GM23338 (cell line): ENCODE data around the gene SMIM21. TPM values are rescaled to one million over a fixed set of nuclear protein-coding genes. Genes with fewer than 3 reads are reported as not detected.

Source experiments
- ATAC-seq: fragments of 200-7000 bp; cut with Tn5 transposase; 3 replicates; pipeline ENCODE4 v1.9.1; 2020
- DNase-seq: peaks from one replicate; pipeline ENCODE4 v3.0.0-alpha.2; 2015; ENCODE audit warnings: low spot score
- H2AFZ ChIP-seq: fragments of 200-600 bp; sonication (generic); 2 replicates; pipeline ENCODE4 v1.8.0; 2016; ENCODE audit warnings: antibody characterized with exemption, mild to moderate bottlenecking, moderate library complexity
- H3F3A ChIP-seq: fragments of 200-600 bp; sonication (generic); replicated peaks from 2 replicates; pipeline ENCODE4 v1.8.0; 2017; ENCODE audit warnings: antibody characterized with exemption, mixed run types, low read depth
- H3K27ac ChIP-seq: fragments of 200-600 bp; sonication (generic); 2 replicates; pipeline ENCODE4 v1.6.1; 2016; ENCODE audit warnings: low read depth
- H3K27me3 ChIP-seq: fragments of 200-600 bp; sonication (generic); 2 replicates; pipeline ENCODE4 v1.8.0; 2016; ENCODE audit warnings: mild to moderate bottlenecking, mixed run types, moderate library complexity; ENCODE audit not compliant: insufficient read depth
- H3K36me3 ChIP-seq: fragments of 200-600 bp; sonication (generic); 2 replicates; pipeline ENCODE4 v1.8.0; 2016; ENCODE audit warnings: mild to moderate bottlenecking; ENCODE audit not compliant: insufficient read depth
- H3K4me1 ChIP-seq: fragments of 200-600 bp; sonication (generic); 2 replicates; pipeline ENCODE4 v1.8.0; 2016; ENCODE audit warnings: mild to moderate bottlenecking, moderate library complexity; ENCODE audit not compliant: insufficient read depth
- H3K4me2 ChIP-seq: fragments of 200-600 bp; sonication (generic); 2 replicates; pipeline ENCODE4 v1.7.1; 2017; ENCODE audit warnings: mixed run types
- H3K4me3 ChIP-seq: fragments of 200-600 bp; sonication (generic); 2 replicates; pipeline ENCODE4 v1.6.1; 2016; ENCODE audit warnings: mixed run types
- H3K79me2 ChIP-seq: fragments of 200-600 bp; sonication (generic); replicated peaks from 2 replicates; pipeline ENCODE4 v1.8.0; 2017; ENCODE audit warnings: mild to moderate bottlenecking; ENCODE audit not compliant: insufficient read depth
- H3K9me2 ChIP-seq: fragments of 200-600 bp; sonication (generic); 2 replicates; pipeline ENCODE4 v1.8.0; 2017; ENCODE audit not compliant: insufficient read depth
- H4K20me1 ChIP-seq: fragments of 200-600 bp; sonication (generic); replicated peaks from 2 replicates; pipeline ENCODE4 v1.8.0; 2017; ENCODE audit warnings: mild to moderate bottlenecking; ENCODE audit not compliant: insufficient read depth
- H3K27ac Mint-ChIP-seq: 2 replicates; pipeline ENCODE4 v1.8.0; 2020; ENCODE audit warnings: inconsistent platforms, mild to moderate bottlenecking, moderate library complexity, mixed read lengths
- H3K27me3 Mint-ChIP-seq: 3 replicates; pipeline ENCODE4 v1.8.0; 2022; ENCODE audit warnings: low read depth, mild to moderate bottlenecking, moderate library complexity, mixed read lengths, inconsistent platforms; ENCODE audit not compliant: insufficient read depth, poor library complexity
- H3K36me3 Mint-ChIP-seq: 3 replicates; pipeline ENCODE4 v1.8.0; 2021; ENCODE audit warnings: low read depth, mild to moderate bottlenecking, inconsistent platforms, moderate library complexity, mixed read lengths
- H3K4me1 Mint-ChIP-seq: 3 replicates; pipeline ENCODE4 v1.8.0; 2020; ENCODE audit warnings: mild to moderate bottlenecking, inconsistent platforms, mixed read lengths
- H3K4me3 Mint-ChIP-seq: 3 replicates; pipeline ENCODE4 v1.8.0; 2021; ENCODE audit warnings: moderate library complexity, mild to moderate bottlenecking, inconsistent platforms, mixed read lengths
- H3K9me3 Mint-ChIP-seq: 3 replicates; pipeline ENCODE4 v1.8.0; 2020; ENCODE audit warnings: moderate library complexity, mild to moderate bottlenecking, inconsistent platforms, mixed read lengths
- CREB1 ChIP-seq: fragments of 250-450 bp; sonication (Bioruptor Pico); IDR thresholded peaks from 2 replicates; pipeline ENCODE4 v1.5.0; 2020; ENCODE audit warnings: low read depth, mild to moderate bottlenecking, moderate library complexity
- CTCF ChIP-seq, 2 experiments: fragments of 200-600 bp in 1 of 2; sonication (generic) in 1 of 2; conservative IDR thresholded peaks; 2 replicates each; pipeline versions ENCODE4 v1.5.1 to v1.6.1; 2016 to 2017; ENCODE audit warnings: antibody characterized with exemption in 2 of 2, low read depth in 2 of 2, mild to moderate bottlenecking in 2 of 2, moderate library complexity in 1 of 2
- EZH2 ChIP-seq: fragments of 200-600 bp; sonication (generic); IDR thresholded peaks from one replicate; pipeline ENCODE4 v1.8.0; 2017; ENCODE audit warnings: antibody characterized with exemption, mild to moderate bottlenecking, low read depth; ENCODE audit not compliant: unreplicated experiment
- EZH2phosphoT487 ChIP-seq: fragments of 200-600 bp; sonication (generic); IDR thresholded peaks from one replicate; pipeline ENCODE4 v1.8.1; 2018; ENCODE audit warnings: antibody characterized with exemption; ENCODE audit not compliant: unreplicated experiment
- NANOG ChIP-seq: IDR thresholded peaks from 2 replicates; pipeline ENCODE4 v1.6.1; 2016; ENCODE audit warnings: antibody characterized with exemption, borderline replicate concordance
- STAT1 ChIP-seq: IDR thresholded peaks from one replicate; pipeline ENCODE4 v1.6.1; 2016; ENCODE audit warnings: antibody characterized with exemption; ENCODE audit not compliant: unreplicated experiment
- ZNF114 ChIP-seq: fragments of 250-450 bp; sonication (Bioruptor Pico); IDR thresholded peaks from 2 replicates; pipeline ENCODE4 v1.5.0; 2020; ENCODE audit warnings: mild to moderate bottlenecking, moderate library complexity
- ZNF331 ChIP-seq: fragments of 250-450 bp; sonication (Bioruptor Pico); IDR thresholded peaks from 2 replicates; pipeline ENCODE4 v1.5.0; 2020; ENCODE audit warnings: low read depth, mild to moderate bottlenecking, moderate library complexity
- ZNF462 ChIP-seq: fragments of 250-450 bp; sonication (Bioruptor Pico); IDR thresholded peaks from 2 replicates; pipeline ENCODE4 v1.5.0; 2020; ENCODE audit warnings: mild to moderate bottlenecking, moderate library complexity
- polyA plus RNA-seq: library from polyadenylated mRNA; unstranded; fragments of >200 nt; fragmentation: Nextera tagmentation; extraction: Ambion mirVana; gene quantifications from 2 replicates; pipeline ENCODE4 v1.2.1, GENCODE V29; 2016
- total RNA-seq: library from RNA; depleted of rRNA; stranded (reverse); fragments of >200 nt; shearing (Covaris generic); gene quantifications from 2 replicates; pipeline ENCODE4 v1.2.3, GENCODE V29; 2014
- TF ChIP-seq, protein P1 (sequence below): IDR thresholded peaks from one replicate; pipeline ENCODE4 v1.6.1; 2018; ENCODE audit warnings: antibody characterized with exemption; ENCODE audit not compliant: unreplicated experiment

Gene SMIM21
- total and polyA plus RNA-seq, 2 experiments from 2014 or later, result not detected

- TF ChIP-seq NANOG (no peak), STAT1 (no peak), EZH2phosphoT487 (no peak), CREB1 (CRISPR knock-in tag) (no peak), CTCF (conservative IDR thresholded peaks at IDR 0.05; ENCODE audit: low read depth in 2 of 2) (no peak), ZNF114 (no peak), ZNF331 (no peak)
Measured at GRCh38 chr18:75393721-75394120, 33.8 kb downstream of the SMIM21 start (continued).

DNA sequence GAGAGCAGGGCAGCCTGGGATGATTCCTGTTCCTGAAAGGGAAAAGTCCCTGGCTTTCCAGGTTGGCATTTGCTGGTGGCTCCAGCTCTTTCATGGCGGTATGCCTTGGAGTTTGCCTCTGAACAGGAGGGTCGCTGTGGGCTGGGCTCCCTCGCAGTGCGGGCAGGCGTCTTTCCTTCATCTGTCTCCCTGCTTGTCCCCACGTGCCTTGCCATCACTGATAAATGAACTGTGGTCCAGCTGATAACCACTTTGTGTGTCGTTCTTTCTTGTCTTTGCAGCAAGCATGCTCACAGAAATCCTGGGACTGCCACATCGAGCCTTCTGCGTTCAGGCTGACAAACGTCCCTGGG is 35.3 kb downstream of the SMIM21 start:
- no peak overlapping the region for H3K27ac ChIP-seq
- no peaks in the 10 kb centered on the region for H3K9me2 ChIP-seq
- H3K4me3 Mint-ChIP-seq, result no peak overlapping the region
- no peaks in the 10 kb centered on the region for H4K20me1 ChIP-seq
- no peaks in the 10 kb centered on the region for H3K36me3 ChIP-seq
- no peaks in the 10 kb centered on the region for H3K27me3 Mint-ChIP-seq
- ATAC-seq (no peak), DNase-seq (no peak)
- H3K27me3 ChIP-seq, result no peaks in the 10 kb centered on the region
- no peaks in the 10 kb centered on the region; the same call in 1 of the 3 replicates for H3K9me3 Mint-ChIP-seq
- no peak overlapping the region for H3K4me3 ChIP-seq
- H3K27ac Mint-ChIP-seq, result no peak overlapping the region
- H3F3A ChIP-seq, result no peaks in the 10 kb centered on the region
- no peak overlapping the region for H2AFZ ChIP-seq
- no peaks in the 10 kb centered on the region for H3K79me2 ChIP-seq
- no peaks in the 10 kb centered on the region for H3K36me3 Mint-ChIP-seq
- no peak overlapping the region for H3K4me2 ChIP-seq
- peaks cover 2% of the 10 kb centered on the region; the same call in 1 of the 3 replicates for H3K4me1 Mint-ChIP-seq
- H3K4me1 ChIP-seq, result no peaks in the 10 kb centered on the region
- TF ChIP-seq NANOG (no peak), EZH2 (no peak), ZNF462 (CRISPR knock-in tag) (no peak), ZNF114 (no peak), CTCF (conservative IDR thresholded peaks at IDR 0.05; ENCODE audit: low read depth in 2 of 2) (no peak), CREB1 (CRISPR knock-in tag) (no peak), ZNF331 (no peak)
- TF ChIP-seq, protein P1, sequence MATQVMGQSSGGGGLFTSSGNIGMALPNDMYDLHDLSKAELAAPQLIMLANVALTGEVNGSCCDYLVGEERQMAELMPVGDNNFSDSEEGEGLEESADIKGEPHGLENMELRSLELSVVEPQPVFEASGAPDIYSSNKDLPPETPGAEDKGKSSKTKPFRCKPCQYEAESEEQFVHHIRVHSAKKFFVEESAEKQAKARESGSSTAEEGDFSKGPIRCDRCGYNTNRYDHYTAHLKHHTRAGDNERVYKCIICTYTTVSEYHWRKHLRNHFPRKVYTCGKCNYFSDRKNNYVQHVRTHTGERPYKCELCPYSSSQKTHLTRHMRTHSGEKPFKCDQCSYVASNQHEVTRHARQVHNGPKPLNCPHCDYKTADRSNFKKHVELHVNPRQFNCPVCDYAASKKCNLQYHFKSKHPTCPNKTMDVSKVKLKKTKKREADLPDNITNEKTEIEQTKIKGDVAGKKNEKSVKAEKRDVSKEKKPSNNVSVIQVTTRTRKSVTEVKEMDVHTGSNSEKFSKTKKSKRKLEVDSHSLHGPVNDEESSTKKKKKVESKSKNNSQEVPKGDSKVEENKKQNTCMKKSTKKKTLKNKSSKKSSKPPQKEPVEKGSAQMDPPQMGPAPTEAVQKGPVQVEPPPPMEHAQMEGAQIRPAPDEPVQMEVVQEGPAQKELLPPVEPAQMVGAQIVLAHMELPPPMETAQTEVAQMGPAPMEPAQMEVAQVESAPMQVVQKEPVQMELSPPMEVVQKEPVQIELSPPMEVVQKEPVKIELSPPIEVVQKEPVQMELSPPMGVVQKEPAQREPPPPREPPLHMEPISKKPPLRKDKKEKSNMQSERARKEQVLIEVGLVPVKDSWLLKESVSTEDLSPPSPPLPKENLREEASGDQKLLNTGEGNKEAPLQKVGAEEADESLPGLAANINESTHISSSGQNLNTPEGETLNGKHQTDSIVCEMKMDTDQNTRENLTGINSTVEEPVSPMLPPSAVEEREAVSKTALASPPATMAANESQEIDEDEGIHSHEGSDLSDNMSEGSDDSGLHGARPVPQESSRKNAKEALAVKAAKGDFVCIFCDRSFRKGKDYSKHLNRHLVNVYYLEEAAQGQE, result no peak
